ENCODE measurements around the gene SDK1.
A peak's percentile ranks its signal among the peaks of the same experiment; 100 is the strongest.

The SDK1 gene

DNA sequence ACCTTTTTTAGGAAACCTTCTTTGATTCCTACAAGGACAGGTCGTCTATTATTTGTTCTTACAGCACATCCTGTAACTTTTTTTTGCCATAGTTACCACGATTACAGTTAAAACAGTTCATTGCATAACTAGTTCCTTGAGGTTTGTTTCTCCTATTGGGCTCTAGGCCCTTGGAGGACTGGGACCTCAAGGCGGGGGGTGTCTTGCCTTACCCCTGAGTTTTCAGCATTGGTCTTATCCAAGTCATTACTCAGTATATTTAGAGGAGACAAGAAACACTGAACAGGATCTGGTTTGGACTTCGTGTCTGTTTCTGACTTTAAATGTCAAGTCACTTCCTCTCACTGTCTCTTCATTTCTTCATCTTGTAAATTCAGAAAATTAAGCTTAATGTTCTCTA, 369.8 kb downstream of the SDK1 start:
- DNase-seq (ENCODE audit: low read depth), result no peak
- TF ChIP-seq, protein P1, sequence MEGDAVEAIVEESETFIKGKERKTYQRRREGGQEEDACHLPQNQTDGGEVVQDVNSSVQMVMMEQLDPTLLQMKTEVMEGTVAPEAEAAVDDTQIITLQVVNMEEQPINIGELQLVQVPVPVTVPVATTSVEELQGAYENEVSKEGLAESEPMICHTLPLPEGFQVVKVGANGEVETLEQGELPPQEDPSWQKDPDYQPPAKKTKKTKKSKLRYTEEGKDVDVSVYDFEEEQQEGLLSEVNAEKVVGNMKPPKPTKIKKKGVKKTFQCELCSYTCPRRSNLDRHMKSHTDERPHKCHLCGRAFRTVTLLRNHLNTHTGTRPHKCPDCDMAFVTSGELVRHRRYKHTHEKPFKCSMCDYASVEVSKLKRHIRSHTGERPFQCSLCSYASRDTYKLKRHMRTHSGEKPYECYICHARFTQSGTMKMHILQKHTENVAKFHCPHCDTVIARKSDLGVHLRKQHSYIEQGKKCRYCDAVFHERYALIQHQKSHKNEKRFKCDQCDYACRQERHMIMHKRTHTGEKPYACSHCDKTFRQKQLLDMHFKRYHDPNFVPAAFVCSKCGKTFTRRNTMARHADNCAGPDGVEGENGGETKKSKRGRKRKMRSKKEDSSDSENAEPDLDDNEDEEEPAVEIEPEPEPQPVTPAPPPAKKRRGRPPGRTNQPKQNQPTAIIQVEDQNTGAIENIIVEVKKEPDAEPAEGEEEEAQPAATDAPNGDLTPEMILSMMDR (IDR thresholded peaks at IDR 0.05; ENCODE audit: insufficient read depth, low read depth, low read length, missing control alignments), result no peak

DNA sequence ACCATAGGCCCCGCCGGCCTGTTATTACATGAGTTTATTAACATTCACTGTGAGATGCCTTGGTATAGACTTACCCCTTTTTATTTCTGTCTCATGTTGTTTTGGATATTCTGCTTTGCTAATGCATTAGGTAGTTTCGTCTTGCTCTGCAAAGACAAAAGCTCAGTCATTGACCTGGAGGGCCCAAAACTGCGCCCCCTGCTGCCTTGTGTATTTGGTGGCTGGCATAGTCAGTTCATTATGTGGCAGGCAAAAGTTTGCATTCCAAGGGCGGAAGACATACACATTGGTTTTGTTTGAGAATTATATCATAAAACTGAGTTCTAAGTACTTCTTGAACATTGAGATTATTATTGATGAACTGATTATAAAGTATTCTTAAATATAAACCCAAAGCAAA, 372.5 kb downstream of the SDK1 start:
- TF ChIP-seq, protein P1 (IDR thresholded peaks at IDR 0.05; ENCODE audit: insufficient read depth, low read depth, low read length, missing control alignments), result peak; percentile 57
- H3K4me3 ChIP-seq (ENCODE audit: low read length), result no peak overlapping the region
- DNase-seq (ENCODE audit: low read depth), result peak; percentile 62

More for the DNA sequence above, 369.8 kb downstream of the SDK1 start:
- H3K4me3 ChIP-seq (ENCODE audit: low read length), result no peak overlapping the region

GRCh38 chr7:3678314-3678810, 377.3 kb downstream of the SDK1 start:
- DNase-seq (ENCODE audit: low read depth), result no peak
- H3K4me3 ChIP-seq (ENCODE audit: low read length), result no peak overlapping the region
- TF ChIP-seq, protein P1 (IDR thresholded peaks at IDR 0.05; ENCODE audit: insufficient read depth, low read depth, low read length, missing control alignments), result no peak

DNA sequence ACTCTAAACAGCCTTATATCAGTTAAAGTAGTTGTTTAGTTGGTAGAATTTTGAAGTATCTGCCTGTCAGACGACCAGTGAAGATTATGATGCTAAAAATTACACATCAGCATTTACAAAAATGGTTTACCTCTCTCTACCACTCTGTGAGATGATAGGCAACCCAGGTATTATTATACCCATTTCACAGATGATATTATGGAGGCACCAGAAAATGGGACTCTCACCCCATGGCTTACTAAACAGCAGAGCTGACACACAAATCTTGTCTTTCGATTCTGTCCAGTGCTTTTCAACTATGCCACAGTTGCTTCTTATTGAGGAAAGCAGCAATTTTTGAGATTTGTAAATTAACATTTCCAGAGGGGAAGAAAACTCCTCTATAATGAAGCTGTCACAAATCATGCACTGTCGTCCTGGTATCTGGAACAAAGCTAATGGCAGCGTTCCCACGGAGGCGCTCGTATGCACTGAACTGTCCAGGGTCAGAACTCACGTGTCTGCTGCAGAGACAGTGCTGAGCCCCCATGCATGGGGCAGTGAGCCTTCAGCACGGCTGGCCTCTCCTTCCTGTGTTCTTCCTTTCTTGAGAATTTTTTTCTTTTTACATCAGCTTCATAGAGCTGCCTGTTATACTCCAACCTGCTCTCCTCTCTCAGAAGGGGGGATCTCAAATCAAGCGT, 381.1 kb downstream of the SDK1 start:
- no peak overlapping the region for H3K4me3 ChIP-seq (ENCODE audit: low read length)
- no peak for DNase-seq (ENCODE audit: low read depth)
- TF ChIP-seq, protein P1 (IDR thresholded peaks at IDR 0.05; ENCODE audit: insufficient read depth, low read depth, low read length, missing control alignments), result no peak

DNA sequence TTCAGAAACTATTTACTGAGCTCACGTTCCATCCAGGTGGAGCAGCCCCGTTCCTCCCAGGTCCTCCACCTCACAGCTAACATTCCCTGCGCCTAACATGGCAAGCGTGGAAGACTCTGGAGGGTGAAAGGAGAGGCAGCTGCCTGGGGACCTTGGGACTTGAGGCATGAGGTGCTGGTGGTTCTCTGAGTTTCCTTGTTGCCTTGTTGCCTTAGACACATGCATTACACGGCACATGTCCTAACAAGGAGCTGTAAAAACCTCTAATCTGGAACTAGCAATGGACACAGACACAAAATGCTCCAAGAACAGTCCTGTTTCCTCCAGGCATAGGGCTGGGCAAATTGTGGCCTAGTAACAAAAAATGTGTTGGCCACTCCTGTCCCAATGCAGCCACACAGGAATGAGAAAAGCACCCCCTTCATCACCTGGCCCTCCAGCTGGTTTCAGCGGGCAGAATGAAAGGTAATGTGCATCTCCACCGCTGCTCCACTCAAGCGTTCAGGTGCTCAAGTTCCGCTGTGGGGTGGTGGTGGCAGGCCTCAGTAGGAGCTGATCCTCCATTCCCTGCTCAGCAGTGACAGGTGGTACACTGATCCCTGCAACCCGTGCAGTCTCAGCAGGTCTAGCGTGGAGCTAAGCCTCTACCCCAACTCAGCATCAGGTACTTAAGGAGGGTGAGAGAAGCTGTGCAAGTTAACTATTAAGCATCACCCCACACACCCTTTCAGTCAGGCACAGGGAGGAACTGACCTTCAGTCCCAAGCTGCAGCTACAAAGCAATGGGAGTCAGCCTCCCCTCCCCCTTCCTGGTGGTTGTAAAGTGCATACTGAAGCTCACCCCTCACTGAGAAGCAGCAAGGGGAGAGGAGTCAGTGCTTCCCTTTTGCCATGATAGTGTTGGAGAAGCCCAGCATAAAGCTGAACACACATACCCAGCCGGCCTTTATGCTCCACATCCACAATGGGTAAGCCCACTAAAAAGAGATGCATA, 382.8 kb downstream of the SDK1 start:
- no peak for DNase-seq (ENCODE audit: low read depth)
- TF ChIP-seq, protein P1 (IDR thresholded peaks at IDR 0.05; ENCODE audit: insufficient read depth, low read depth, low read length, missing control alignments), result no peak
- no peak overlapping the region for H3K4me3 ChIP-seq (ENCODE audit: low read length)

DNA sequence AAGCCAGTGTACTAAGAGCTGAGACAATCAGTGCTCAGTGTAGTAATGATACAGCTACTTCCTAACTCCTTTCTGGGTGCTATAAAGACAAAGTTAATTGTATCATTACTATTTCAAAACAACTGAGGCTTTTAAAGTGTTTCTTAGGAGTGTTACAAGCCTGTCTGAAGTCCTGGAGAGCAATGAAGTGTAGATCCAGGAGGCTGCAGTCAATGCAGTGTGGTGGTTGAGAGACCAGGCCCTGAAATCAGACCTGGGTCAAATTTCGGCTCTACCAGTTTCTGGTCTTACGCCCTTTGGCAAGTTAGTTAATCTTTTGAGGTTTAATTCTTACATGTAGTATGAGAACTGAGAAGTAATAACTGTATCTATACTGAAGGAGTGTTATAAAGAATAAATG, 387.0 kb downstream of the SDK1 start:
- TF ChIP-seq, protein P1 (IDR thresholded peaks at IDR 0.05; ENCODE audit: insufficient read depth, low read depth, low read length, missing control alignments), result no peak
- no peak for DNase-seq (ENCODE audit: low read depth)
- H3K4me3 ChIP-seq (ENCODE audit: low read length), result no peak overlapping the region
